MM.1S (cell line): ENCODE measurements around the gene WDR49.

Source experiments
- EZH2 ChIP-seq: fragments of 300-600 bp; sonication (generic); optimal IDR thresholded peaks from 2 replicates; pipeline ENCODE3; 2017; ENCODE audit warnings: low read depth, mild to moderate bottlenecking, antibody characterized with exemption, low read length, mixed read lengths
- EZH2phosphoT487 ChIP-seq: fragments of 300-600 bp; sonication (generic); IDR thresholded peaks from 2 replicates; pipeline ENCODE4 v1.6.1; 2018; ENCODE audit warnings: antibody characterized with exemption, low read length
- TF ChIP-seq, protein P1 (sequence below): fragments of 300-600 bp; sonication (generic); IDR thresholded peaks from 2 replicates; pipeline ENCODE4 v1.5.1; 2016; ENCODE audit warnings: antibody characterized with exemption, low read length, mixed read lengths

DNA sequence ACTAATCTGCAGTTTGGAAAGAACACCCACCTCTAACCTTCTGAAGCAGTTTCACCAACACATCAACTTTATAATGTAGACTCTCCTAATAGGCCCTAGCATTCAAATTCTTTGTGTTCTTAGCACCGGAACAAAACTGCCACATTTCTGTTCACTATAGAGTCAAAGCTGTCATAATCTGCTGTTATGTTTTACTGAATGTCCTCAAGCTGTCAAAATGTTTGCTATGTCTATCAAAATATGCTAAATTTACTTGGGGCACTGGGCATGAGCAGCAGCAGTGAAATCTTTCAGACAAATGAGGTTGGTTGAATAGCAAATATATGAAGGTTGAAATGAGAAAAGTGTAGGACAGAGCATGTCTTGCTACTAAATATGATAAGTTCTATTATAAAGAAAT lies 1.9 kb downstream of the WDR49 start:
- TF ChIP-seq EZH2phosphoT487 = no peak
- TF ChIP-seq, protein P1, sequence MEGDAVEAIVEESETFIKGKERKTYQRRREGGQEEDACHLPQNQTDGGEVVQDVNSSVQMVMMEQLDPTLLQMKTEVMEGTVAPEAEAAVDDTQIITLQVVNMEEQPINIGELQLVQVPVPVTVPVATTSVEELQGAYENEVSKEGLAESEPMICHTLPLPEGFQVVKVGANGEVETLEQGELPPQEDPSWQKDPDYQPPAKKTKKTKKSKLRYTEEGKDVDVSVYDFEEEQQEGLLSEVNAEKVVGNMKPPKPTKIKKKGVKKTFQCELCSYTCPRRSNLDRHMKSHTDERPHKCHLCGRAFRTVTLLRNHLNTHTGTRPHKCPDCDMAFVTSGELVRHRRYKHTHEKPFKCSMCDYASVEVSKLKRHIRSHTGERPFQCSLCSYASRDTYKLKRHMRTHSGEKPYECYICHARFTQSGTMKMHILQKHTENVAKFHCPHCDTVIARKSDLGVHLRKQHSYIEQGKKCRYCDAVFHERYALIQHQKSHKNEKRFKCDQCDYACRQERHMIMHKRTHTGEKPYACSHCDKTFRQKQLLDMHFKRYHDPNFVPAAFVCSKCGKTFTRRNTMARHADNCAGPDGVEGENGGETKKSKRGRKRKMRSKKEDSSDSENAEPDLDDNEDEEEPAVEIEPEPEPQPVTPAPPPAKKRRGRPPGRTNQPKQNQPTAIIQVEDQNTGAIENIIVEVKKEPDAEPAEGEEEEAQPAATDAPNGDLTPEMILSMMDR = no peak
- TF ChIP-seq EZH2 = no peak
